ENCODE data around the gene S100A7.
A peak's percentile ranks its signal among the peaks of the same experiment; 100 is the strongest.

Gene S100A7

GRCh38 chr1:153460551-153460950 is at the start of gene S100A7:
Gene S100A7, minus strand, starts transcription at chr1:153460651. Its CDS starts 1,638 bp downstream, at chr1:153459013.
- no peak for DNase-seq

- DNase-seq: peak; percentile 45 to 68
These were observed 49.4 kb upstream of the S100A7 start for GRCh38 chr1:153509729-153510354.

- DNase-seq: no peak
These were observed 48.6 kb upstream of the S100A7 start for GRCh38 chr1:153509036-153509435.

GRCh38 chr1:153507926-153508583 is 47.6 kb upstream of the S100A7 start:
- DNase-seq: no peak

GRCh38 chr1:153506831-153507413 is 46.5 kb upstream of the S100A7 start:
- DNase-seq: no peak

GRCh38 chr1:153506386-153506785 is 45.9 kb upstream of the S100A7 start:
- DNase-seq: no peak

- DNase-seq: no peak
These were observed 45.1 kb upstream of the S100A7 start for GRCh38 chr1:153505576-153505975.

- no peak for DNase-seq
These were observed 43.3 kb upstream of the S100A7 start for GRCh38 chr1:153503766-153504165.

- DNase-seq: no peak
These were observed 38.3 kb upstream of the S100A7 start for GRCh38 chr1:153498746-153499145.

- no peak for DNase-seq
These were observed 35.1 kb upstream of the S100A7 start for GRCh38 chr1:153495536-153495935.

- DNase-seq: peak; percentile 68 to 71
These were observed 34.6 kb upstream of the S100A7 start for GRCh38 chr1:153494976-153495535.

- DNase-seq: no peak
These were observed 33.0 kb upstream of the S100A7 start for GRCh38 chr1:153493343-153493960.

GRCh38 chr1:153490272-153491051 is 30.0 kb upstream of the S100A7 start:
- peak; percentile 16 to 25 for DNase-seq

- DNase-seq: no peak
These were observed 28.3 kb upstream of the S100A7 start for GRCh38 chr1:153488731-153489130.

- no peak for DNase-seq
These were observed 27.3 kb upstream of the S100A7 start for GRCh38 chr1:153487707-153488106.

- DNase-seq: no peak
These were observed 25.4 kb upstream of the S100A7 start for GRCh38 chr1:153485863-153486262.

GRCh38 chr1:153483776-153484175 is 23.3 kb upstream of the S100A7 start:
- DNase-seq: no peak

- no peak for DNase-seq
These were observed 20.7 kb upstream of the S100A7 start for GRCh38 chr1:153481124-153481523.

GRCh38 chr1:153478692-153479618 is 18.5 kb upstream of the S100A7 start:
- DNase-seq: no peak

- DNase-seq: no peak
These were observed 17.7 kb upstream of the S100A7 start for GRCh38 chr1:153478047-153478691.

GRCh38 chr1:153476491-153477093 is 16.1 kb upstream of the S100A7 start:
- no peak for DNase-seq
